Lower lobe of right lung (tissue), 2 donors: ENCODE results near the gene DRC1. TPM values are rescaled to one million over a fixed set of nuclear protein-coding genes. Genes with fewer than 3 reads are reported as not detected.
A peak's percentile ranks its signal among the peaks of the same experiment; 100 is the strongest.

Experiments
- ATAC-seq, 2 donors: fragments of 200-7000 bp; cut with Tn5 transposase; one replicate each; pipeline ENCODE4 v1.9.1; 2020 to 2022; ENCODE audit warnings: mild to moderate bottlenecking in 2 of 2, moderate library complexity in 2 of 2
- DNase-seq: peaks from one replicate; pipeline ENCODE4 v3.0.0-alpha.2; 2020
- H3K27ac ChIP-seq: fragments of 200-600 bp; one replicate; pipeline ENCODE4 v1.8.0; 2022
- H3K27me3 ChIP-seq: fragments of 200-600 bp; one replicate; pipeline ENCODE4 v1.8.0; 2022; ENCODE audit warnings: low read depth
- H3K36me3 ChIP-seq: fragments of 200-600 bp; one replicate; pipeline ENCODE4 v1.8.0; 2022; ENCODE audit warnings: mild to moderate bottlenecking
- H3K4me1 ChIP-seq: fragments of 200-600 bp; one replicate; pipeline ENCODE4 v1.8.0; 2022
- H3K4me3 ChIP-seq: fragments of 200-600 bp; one replicate; pipeline ENCODE4 v1.8.0; 2022; ENCODE audit warnings: mild to moderate bottlenecking
- H3K9me3 ChIP-seq: fragments of 200-600 bp; one replicate; pipeline ENCODE4 v1.8.0; 2022
- CTCF ChIP-seq: fragments of 200-600 bp; IDR thresholded peaks from one replicate; pipeline ENCODE4 v1.8.0; 2022; ENCODE audit warnings: antibody characterized with exemption, mild to moderate bottlenecking
- intact Hi-C: fragments of 100-400 bp; cut with DNase I; formaldehyde crosslinking; loops from one replicate; pipeline ENCODE4 v1.11.0; 2022
- total RNA-seq: library from RNA; stranded (reverse); fragmentation: NEBNext Ultra II Directional; extraction: Animal tissue kit (Norgen Biotek cat#: 25700); gene quantifications from one replicate; pipeline ENCODE4 v1.2.1, GENCODE V29; 2021
- donor health status: DM: no; HTN: yes; CAD: no; lungs with severe emphysema.

The DRC1 gene
- total RNA-seq, 1 donor from 2014 or later: 6.8 TPM

GRCh38 chr2:26475832-26476501, 74.2 kb downstream of the DRC1 start:
- H3K9me3 ChIP-seq: no peaks in the 10 kb centered on the region
- H3K27ac ChIP-seq: no peak overlapping the region
- no peaks in the 10 kb centered on the region for H3K36me3 ChIP-seq
- H3K4me3 ChIP-seq: no peak overlapping the region
- DNase-seq (peak; percentile 43), ATAC-seq (no peak)
- H3K4me1 ChIP-seq: no peaks in the 10 kb centered on the region
- H3K27me3 ChIP-seq: no peaks in the 10 kb centered on the region
- intact Hi-C loops: no loop called here
- no peak for TF ChIP-seq CTCF

- H3K9me3 ChIP-seq: no peaks in the 10 kb centered on the region
- H3K4me3 ChIP-seq: no peak overlapping the region
- intact Hi-C loops: no loop called here
- no peak for TF ChIP-seq CTCF
- DNase-seq (no peak), ATAC-seq (no peak)
- H3K27ac ChIP-seq: no peak overlapping the region
- no peaks in the 10 kb centered on the region for H3K27me3 ChIP-seq
- no peaks in the 10 kb centered on the region for H3K36me3 ChIP-seq
- no peaks in the 10 kb centered on the region for H3K4me1 ChIP-seq
Observed at GRCh38 chr2:26477126-26477910, 75.6 kb downstream of the DRC1 start.

GRCh38 chr2:26477911-26478253, 76.2 kb downstream of the DRC1 start, which contains the start of gene OTOF:
Gene OTOF, minus strand, starts transcription at chr2:26478124.
- Histone ChIP-seq H3K4me3 (no peak within 1 kb of the TSS), H3K36me3 (no peaks in the 10 kb centered on the region), H3K4me1 (no peaks in the 10 kb centered on the region), H3K9me3 (no peaks in the 10 kb centered on the region), H3K27ac (no peak within 1 kb of the TSS), H3K27me3 (no peaks in the 10 kb centered on the region)
- ATAC-seq (no peak), DNase-seq (no peak)
- no peak for TF ChIP-seq CTCF
- intact Hi-C loops: no loop called here

- no peak for ATAC-seq
- no peak overlapping the region for H3K4me3 ChIP-seq
- no peaks in the 10 kb centered on the region for H3K36me3 ChIP-seq
- no peaks in the 10 kb centered on the region for H3K9me3 ChIP-seq
- intact Hi-C loops: no loop called here
- no peaks in the 10 kb centered on the region for H3K27me3 ChIP-seq
- no peak overlapping the region for H3K27ac ChIP-seq
- no peak for DNase-seq
- TF ChIP-seq CTCF: no peak
- no peaks in the 10 kb centered on the region for H3K4me1 ChIP-seq
Observed at GRCh38 chr2:26478366-26478765, 76.6 kb downstream of the DRC1 start.

- no peaks in the 10 kb centered on the region for H3K4me1 ChIP-seq
- TF ChIP-seq CTCF: no peak
- intact Hi-C loops: no loop called here
- ATAC-seq (no peak), DNase-seq (no peak)
- H3K27ac ChIP-seq: no peak overlapping the region
- no peaks in the 10 kb centered on the region for H3K9me3 ChIP-seq
- H3K36me3 ChIP-seq: no peaks in the 10 kb centered on the region
- H3K27me3 ChIP-seq: no peaks in the 10 kb centered on the region
- H3K4me3 ChIP-seq: no peak overlapping the region
Observed at GRCh38 chr2:26479131-26479788, 77.5 kb downstream of the DRC1 start.
